A673 (cell line): ENCODE results near the gene BDKRB1. TPM values are rescaled to one million over a fixed set of nuclear protein-coding genes. Genes with fewer than 3 reads are reported as not detected.

Source experiments
- BruUV-seq: library from RNA; stranded (reverse); fragments of 400-500 nt; replicated peaks from 2 replicates; lab custom pipeline; 2021; lab: Mats Ljungman, UMichigan
- CTCF ChIA-PET: fragments of 300-600 bp; sonication (Branson Sonifier 250); formaldehyde crosslinking; loops from one replicate; lab custom pipeline; 2022; ENCODE audit warnings: antibody characterized with exemption; lab: Charles Lee
- POLR2A ChIA-PET: fragments of 300-600 bp; sonication (Branson Sonifier 250); formaldehyde crosslinking; loops from one replicate; lab custom pipeline; 2022; ENCODE audit warnings: antibody characterized with exemption; ENCODE audit not compliant: low non-redundant PET; lab: Charles Lee
- DNase-seq: peaks from one replicate; pipeline ENCODE4 v3.0.0-alpha.2; 2015; ENCODE audit warnings: low spot score
- H3K27ac ChIP-seq: fragments of 200-600 bp; sonication (generic); 2 replicates; pipeline ENCODE4 v1.5.1; 2016; ENCODE audit warnings: mixed run types, low read depth, mild to moderate bottlenecking, mixed read lengths, antibody characterized with exemption, low read length; ENCODE audit not compliant: poor library complexity, severe bottlenecking
- H3K27me3 ChIP-seq: fragments of 200-600 bp; sonication (generic); replicated peaks from 2 replicates; pipeline ENCODE4 v1.6.1; 2017; ENCODE audit warnings: mixed run types, low read depth, mild to moderate bottlenecking, mixed read lengths, antibody characterized with exemption, low read length; ENCODE audit not compliant: insufficient read depth, poor library complexity
- H3K36me3 ChIP-seq: fragments of 200-600 bp; sonication (generic); 2 replicates; pipeline ENCODE4 v1.6.1; 2016; ENCODE audit warnings: mixed run types, mild to moderate bottlenecking, mixed read lengths, antibody characterized with exemption, low read length; ENCODE audit not compliant: insufficient read depth, poor library complexity, severe bottlenecking
- H3K4me1 ChIP-seq: fragments of 200-600 bp; sonication (generic); 2 replicates; pipeline ENCODE4 v1.6.1; 2017; ENCODE audit warnings: mixed run types, mild to moderate bottlenecking, mixed read lengths, antibody characterized with exemption, low read length; ENCODE audit not compliant: insufficient read depth, poor library complexity, severe bottlenecking
- H3K4me3 ChIP-seq: fragments of 200-600 bp; sonication (generic); 2 replicates; pipeline ENCODE4 v1.5.1; 2016; ENCODE audit warnings: low read depth, mixed run types, mild to moderate bottlenecking, mixed read lengths, low read length; ENCODE audit not compliant: poor library complexity, severe bottlenecking
- H3K9me3 ChIP-seq: fragments of 200-600 bp; sonication (generic); 2 replicates; pipeline ENCODE4 v1.6.1; 2016; ENCODE audit warnings: mixed run types, low read depth, mild to moderate bottlenecking, mixed read lengths, antibody characterized with exemption, low read length; ENCODE audit not compliant: poor library complexity, severe bottlenecking
- EZH2 ChIP-seq: fragments of 200-600 bp; sonication (generic); IDR thresholded peaks from 2 replicates; pipeline ENCODE4 v1.6.1; 2017; ENCODE audit warnings: borderline replicate concordance, low read depth, mild to moderate bottlenecking, mixed read lengths, antibody characterized with exemption, low read length; ENCODE audit not compliant: poor library complexity, severe bottlenecking
- intact Hi-C: fragments of 100-400 bp; cut with micrococcal nuclease; formaldehyde crosslinking; loops from one replicate; pipeline ENCODE4 v1.10.0; 2022; ENCODE audit not compliant: unreplicated experiment
- total RNA-seq: library from RNA; stranded (reverse); gene quantifications from 2 replicates; pipeline ENCODE4 v1.2.3, GENCODE V29; 2021
- TF ChIP-seq, protein P1 (sequence below): fragments of 300-800, 200-600 bp; sonication (generic); conservative IDR thresholded peaks from 2 replicates; pipeline ENCODE4 v1.5.1; 2017; ENCODE audit warnings: low read depth, mild to moderate bottlenecking, antibody characterized with exemption, low read length, moderate library complexity, mixed read lengths

Gene BDKRB1
- total RNA-seq, 1 experiment from 2014 or later = not detected

DNA sequence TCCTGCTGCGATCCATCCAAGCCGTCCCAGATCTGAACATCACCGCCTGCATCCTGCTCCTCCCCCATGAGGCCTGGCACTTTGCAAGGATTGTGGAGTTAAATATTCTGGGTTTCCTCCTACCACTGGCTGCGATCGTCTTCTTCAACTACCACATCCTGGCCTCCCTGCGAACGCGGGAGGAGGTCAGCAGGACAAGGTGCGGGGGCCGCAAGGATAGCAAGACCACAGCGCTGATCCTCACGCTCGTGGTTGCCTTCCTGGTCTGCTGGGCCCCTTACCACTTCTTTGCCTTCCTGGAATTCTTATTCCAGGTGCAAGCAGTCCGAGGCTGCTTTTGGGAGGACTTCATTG lies 8.2 kb downstream of the BDKRB1 start:
- no peaks in the 10 kb centered on the region for H3K36me3 ChIP-seq
- DNase-seq = no peak

DNA sequence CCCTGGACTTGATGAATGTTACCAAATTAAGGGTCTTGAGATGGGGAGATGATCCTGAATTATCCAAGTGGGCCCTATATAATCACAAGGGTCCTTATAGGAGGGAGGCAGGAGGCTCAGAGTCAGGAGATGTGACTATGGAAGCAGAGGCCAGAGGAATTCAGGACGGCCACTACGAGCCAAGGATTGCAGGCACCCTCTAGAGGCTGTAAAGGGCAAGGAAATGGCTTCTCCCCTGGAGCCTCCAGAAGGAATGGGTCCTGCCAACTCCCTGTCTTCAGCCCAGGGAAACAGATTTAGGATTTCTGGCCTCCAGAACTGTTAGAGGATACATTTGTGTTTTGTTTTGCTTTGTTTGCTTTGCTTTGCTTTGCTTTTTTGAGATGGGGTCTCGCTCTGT lies 8.8 kb downstream of the BDKRB1 start:
- BruUV-seq = no TSS peak
- TF ChIP-seq, protein P1, sequence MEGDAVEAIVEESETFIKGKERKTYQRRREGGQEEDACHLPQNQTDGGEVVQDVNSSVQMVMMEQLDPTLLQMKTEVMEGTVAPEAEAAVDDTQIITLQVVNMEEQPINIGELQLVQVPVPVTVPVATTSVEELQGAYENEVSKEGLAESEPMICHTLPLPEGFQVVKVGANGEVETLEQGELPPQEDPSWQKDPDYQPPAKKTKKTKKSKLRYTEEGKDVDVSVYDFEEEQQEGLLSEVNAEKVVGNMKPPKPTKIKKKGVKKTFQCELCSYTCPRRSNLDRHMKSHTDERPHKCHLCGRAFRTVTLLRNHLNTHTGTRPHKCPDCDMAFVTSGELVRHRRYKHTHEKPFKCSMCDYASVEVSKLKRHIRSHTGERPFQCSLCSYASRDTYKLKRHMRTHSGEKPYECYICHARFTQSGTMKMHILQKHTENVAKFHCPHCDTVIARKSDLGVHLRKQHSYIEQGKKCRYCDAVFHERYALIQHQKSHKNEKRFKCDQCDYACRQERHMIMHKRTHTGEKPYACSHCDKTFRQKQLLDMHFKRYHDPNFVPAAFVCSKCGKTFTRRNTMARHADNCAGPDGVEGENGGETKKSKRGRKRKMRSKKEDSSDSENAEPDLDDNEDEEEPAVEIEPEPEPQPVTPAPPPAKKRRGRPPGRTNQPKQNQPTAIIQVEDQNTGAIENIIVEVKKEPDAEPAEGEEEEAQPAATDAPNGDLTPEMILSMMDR = peak; percentile 36
- no peak for TF ChIP-seq EZH2
- H3K9me3 ChIP-seq = no peaks in the 10 kb centered on the region
- no peaks in the 10 kb centered on the region for H3K27me3 ChIP-seq
- no peaks in the 10 kb centered on the region for H3K36me3 ChIP-seq
- DNase-seq = peak; percentile 21
- intact Hi-C loops = no loop called here
- ChIA-PET CTCF (no interaction called here), POLR2A (no interaction called here)
- peaks cover 28% of the 10 kb centered on the region for H3K4me1 ChIP-seq
- H3K4me3 ChIP-seq = no peak overlapping the region
- no peak overlapping the region for H3K27ac ChIP-seq

More for the DNA sequence above, 8.2 kb downstream of the BDKRB1 start:
- Histone ChIP-seq H3K4me1 (peaks cover 28% of the 10 kb centered on the region), H3K27ac (no peak overlapping the region), H3K9me3 (no peaks in the 10 kb centered on the region), H3K27me3 (no peaks in the 10 kb centered on the region), H3K4me3 (no peak overlapping the region)
- ChIA-PET CTCF (no interaction called here), POLR2A (no interaction called here)
- TF ChIP-seq, protein P1 = no peak
- no peak for TF ChIP-seq EZH2
- intact Hi-C loops = no loop called here
- no TSS peak for BruUV-seq

DNA sequence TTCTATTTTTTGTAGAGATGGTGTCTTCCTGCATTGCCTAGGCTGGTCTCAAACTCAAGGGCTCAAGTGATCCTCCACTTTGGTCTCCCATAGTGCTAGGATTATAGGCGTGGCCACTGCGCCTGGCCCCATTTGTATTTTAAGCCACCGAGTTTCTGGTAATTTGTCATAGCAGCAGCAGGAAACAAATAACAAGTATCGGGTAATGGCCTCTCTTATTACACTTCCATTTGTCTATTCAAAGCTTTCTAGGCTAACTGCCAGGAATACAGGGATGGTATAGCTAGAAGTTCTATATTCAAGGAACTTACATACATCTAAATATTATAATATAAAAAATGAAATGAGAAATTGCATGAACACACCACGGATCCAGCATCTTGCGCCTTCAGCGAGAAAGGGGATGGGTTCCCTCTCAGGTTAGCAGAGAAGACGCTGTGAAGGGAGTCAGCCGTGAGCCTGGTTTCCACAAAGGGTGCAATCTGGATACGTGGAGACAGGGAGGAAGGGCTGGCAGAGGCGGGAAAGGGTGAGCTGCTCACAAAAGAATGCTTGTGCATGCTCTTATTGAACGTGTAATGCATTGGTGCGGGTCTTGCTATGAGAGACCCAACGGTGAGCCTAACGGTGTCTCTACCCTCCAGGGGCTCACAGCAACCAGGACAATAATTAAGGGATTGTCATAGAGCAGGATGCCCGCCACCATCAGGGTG lies 9.5 kb downstream of the BDKRB1 start:
- Histone ChIP-seq H3K27ac (no peak overlapping the region), H3K4me1 (peaks cover 28% of the 10 kb centered on the region), H3K27me3 (no peaks in the 10 kb centered on the region), H3K36me3 (no peaks in the 10 kb centered on the region), H3K9me3 (no peaks in the 10 kb centered on the region), H3K4me3 (no peak overlapping the region)
- ChIA-PET POLR2A (interaction anchor here (0.5 kb wide), 1 partner anchor 70 kb away, joined by 4 read pairs; no protein-coding TSS in a partner anchor), CTCF (no interaction called here)
- peak; percentile 66 for DNase-seq
- intact Hi-C loops = no loop called here
- TF ChIP-seq, protein P1 = no peak
- no peak for TF ChIP-seq EZH2
- no TSS peak for BruUV-seq
